ENCODE results near the gene KCNJ12.
"Not testable (repeated sequence)": the region's sequence is repeated elsewhere in the genome, so short reads cannot be mapped to it uniquely, and the experiment has no call there.

- TF ChIP-seq CTCF (IDR thresholded peaks at IDR 0.05); POLR2A (IDR thresholded peaks at IDR 0.05; ENCODE audit: low read length); EP300 (IDR thresholded peaks at IDR 0.05); EHF (CRISPR knock-in tag; IDR thresholded peaks at IDR 0.05); SREBF2 (IDR thresholded peaks at IDR 0.05): not testable (repeated sequence)
- TF ChIP-seq, protein P1, sequence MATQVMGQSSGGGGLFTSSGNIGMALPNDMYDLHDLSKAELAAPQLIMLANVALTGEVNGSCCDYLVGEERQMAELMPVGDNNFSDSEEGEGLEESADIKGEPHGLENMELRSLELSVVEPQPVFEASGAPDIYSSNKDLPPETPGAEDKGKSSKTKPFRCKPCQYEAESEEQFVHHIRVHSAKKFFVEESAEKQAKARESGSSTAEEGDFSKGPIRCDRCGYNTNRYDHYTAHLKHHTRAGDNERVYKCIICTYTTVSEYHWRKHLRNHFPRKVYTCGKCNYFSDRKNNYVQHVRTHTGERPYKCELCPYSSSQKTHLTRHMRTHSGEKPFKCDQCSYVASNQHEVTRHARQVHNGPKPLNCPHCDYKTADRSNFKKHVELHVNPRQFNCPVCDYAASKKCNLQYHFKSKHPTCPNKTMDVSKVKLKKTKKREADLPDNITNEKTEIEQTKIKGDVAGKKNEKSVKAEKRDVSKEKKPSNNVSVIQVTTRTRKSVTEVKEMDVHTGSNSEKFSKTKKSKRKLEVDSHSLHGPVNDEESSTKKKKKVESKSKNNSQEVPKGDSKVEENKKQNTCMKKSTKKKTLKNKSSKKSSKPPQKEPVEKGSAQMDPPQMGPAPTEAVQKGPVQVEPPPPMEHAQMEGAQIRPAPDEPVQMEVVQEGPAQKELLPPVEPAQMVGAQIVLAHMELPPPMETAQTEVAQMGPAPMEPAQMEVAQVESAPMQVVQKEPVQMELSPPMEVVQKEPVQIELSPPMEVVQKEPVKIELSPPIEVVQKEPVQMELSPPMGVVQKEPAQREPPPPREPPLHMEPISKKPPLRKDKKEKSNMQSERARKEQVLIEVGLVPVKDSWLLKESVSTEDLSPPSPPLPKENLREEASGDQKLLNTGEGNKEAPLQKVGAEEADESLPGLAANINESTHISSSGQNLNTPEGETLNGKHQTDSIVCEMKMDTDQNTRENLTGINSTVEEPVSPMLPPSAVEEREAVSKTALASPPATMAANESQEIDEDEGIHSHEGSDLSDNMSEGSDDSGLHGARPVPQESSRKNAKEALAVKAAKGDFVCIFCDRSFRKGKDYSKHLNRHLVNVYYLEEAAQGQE (IDR thresholded peaks at IDR 0.05): not testable (repeated sequence)
These were observed 33.8 kb downstream of the KCNJ12 start for GRCh38 chr17:21409971-21410370.

Measured in A549 (cell line).